ENCODE data around the gene CTTNBP2. TPM values are rescaled to one million over a fixed set of nuclear protein-coding genes. Genes with fewer than 3 reads are reported as not detected.

The CTTNBP2 gene
- total and polyA plus RNA-seq, 2 of the 13 experiments (the other 11 are each of a cell fraction or from before 2014, with no cell fraction given), result not detected

DNA sequence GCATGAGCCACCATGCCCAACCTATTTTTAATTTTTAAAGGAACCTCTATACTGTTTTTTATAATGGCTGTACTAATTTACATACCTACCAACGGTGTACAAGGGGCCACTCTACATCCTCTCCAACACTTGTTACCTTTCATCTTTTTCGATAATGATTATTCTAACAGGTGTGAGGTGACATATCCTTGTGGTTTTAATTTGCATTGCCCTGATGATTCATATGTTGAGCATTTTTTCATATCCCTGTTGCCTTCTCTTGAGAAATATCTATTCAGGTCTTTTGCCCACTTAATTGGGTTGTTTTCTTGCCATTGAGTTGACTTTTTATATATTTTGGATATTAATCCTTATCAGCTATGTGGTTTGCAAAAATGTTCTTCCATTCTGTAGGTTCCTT lies 167.0 kb downstream of the CTTNBP2 start (continued):
- TF ChIP-seq, protein P1, sequence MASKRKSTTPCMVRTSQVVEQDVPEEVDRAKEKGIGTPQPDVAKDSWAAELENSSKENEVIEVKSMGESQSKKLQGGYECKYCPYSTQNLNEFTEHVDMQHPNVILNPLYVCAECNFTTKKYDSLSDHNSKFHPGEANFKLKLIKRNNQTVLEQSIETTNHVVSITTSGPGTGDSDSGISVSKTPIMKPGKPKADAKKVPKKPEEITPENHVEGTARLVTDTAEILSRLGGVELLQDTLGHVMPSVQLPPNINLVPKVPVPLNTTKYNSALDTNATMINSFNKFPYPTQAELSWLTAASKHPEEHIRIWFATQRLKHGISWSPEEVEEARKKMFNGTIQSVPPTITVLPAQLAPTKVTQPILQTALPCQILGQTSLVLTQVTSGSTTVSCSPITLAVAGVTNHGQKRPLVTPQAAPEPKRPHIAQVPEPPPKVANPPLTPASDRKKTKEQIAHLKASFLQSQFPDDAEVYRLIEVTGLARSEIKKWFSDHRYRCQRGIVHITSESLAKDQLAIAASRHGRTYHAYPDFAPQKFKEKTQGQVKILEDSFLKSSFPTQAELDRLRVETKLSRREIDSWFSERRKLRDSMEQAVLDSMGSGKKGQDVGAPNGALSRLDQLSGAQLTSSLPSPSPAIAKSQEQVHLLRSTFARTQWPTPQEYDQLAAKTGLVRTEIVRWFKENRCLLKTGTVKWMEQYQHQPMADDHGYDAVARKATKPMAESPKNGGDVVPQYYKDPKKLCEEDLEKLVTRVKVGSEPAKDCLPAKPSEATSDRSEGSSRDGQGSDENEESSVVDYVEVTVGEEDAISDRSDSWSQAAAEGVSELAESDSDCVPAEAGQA (IDR thresholded peaks at IDR 0.05; ENCODE audit: low read depth), result no peak
- TF ChIP-seq, protein P1 (CRISPR knock-in tag; IDR thresholded peaks at IDR 0.05; ENCODE audit: borderline replicate concordance), result no peak
- TF ChIP-seq BRD4 (CRISPR knock-in tag; IDR thresholded peaks at IDR 0.05), result no peak
- no peak for TF ChIP-seq EEA1 (CRISPR knock-in tag; IDR thresholded peaks at IDR 0.05; ENCODE audit: borderline replicate concordance)
- no peak for TF ChIP-seq ZNF850 (CRISPR knock-in tag; conservative IDR thresholded peaks at IDR 0.05)
- TF ChIP-seq ZNF883 (CRISPR knock-in tag; IDR thresholded peaks at IDR 0.05; ENCODE audit: not compliant biosample characterization), result no peak
- TF ChIP-seq, protein P2, sequence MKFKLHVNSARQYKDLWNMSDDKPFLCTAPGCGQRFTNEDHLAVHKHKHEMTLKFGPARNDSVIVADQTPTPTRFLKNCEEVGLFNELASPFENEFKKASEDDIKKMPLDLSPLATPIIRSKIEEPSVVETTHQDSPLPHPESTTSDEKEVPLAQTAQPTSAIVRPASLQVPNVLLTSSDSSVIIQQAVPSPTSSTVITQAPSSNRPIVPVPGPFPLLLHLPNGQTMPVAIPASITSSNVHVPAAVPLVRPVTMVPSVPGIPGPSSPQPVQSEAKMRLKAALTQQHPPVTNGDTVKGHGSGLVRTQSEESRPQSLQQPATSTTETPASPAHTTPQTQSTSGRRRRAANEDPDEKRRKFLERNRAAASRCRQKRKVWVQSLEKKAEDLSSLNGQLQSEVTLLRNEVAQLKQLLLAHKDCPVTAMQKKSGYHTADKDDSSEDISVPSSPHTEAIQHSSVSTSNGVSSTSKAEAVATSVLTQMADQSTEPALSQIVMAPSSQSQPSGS (CRISPR knock-in tag; IDR thresholded peaks at IDR 0.05), result no peak
- TF ChIP-seq, protein P3, sequence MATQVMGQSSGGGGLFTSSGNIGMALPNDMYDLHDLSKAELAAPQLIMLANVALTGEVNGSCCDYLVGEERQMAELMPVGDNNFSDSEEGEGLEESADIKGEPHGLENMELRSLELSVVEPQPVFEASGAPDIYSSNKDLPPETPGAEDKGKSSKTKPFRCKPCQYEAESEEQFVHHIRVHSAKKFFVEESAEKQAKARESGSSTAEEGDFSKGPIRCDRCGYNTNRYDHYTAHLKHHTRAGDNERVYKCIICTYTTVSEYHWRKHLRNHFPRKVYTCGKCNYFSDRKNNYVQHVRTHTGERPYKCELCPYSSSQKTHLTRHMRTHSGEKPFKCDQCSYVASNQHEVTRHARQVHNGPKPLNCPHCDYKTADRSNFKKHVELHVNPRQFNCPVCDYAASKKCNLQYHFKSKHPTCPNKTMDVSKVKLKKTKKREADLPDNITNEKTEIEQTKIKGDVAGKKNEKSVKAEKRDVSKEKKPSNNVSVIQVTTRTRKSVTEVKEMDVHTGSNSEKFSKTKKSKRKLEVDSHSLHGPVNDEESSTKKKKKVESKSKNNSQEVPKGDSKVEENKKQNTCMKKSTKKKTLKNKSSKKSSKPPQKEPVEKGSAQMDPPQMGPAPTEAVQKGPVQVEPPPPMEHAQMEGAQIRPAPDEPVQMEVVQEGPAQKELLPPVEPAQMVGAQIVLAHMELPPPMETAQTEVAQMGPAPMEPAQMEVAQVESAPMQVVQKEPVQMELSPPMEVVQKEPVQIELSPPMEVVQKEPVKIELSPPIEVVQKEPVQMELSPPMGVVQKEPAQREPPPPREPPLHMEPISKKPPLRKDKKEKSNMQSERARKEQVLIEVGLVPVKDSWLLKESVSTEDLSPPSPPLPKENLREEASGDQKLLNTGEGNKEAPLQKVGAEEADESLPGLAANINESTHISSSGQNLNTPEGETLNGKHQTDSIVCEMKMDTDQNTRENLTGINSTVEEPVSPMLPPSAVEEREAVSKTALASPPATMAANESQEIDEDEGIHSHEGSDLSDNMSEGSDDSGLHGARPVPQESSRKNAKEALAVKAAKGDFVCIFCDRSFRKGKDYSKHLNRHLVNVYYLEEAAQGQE (IDR thresholded peaks at IDR 0.05; ENCODE audit: borderline replicate concordance in 1 of 2, low read depth in 1 of 2, low read length in 2 of 2), result no peak
- TF ChIP-seq TRIM24 (CRISPR knock-in tag; IDR thresholded peaks at IDR 0.05), result no peak
- no peak for TF ChIP-seq ZBTB21 (CRISPR knock-in tag; IDR thresholded peaks at IDR 0.05)
- TF ChIP-seq ZNF589 (CRISPR knock-in tag; conservative IDR thresholded peaks at IDR 0.05), result no peak
- no peak for TF ChIP-seq POGZ (CRISPR knock-in tag; IDR thresholded peaks at IDR 0.05)

Measured in HepG2 (cell line).